HepG2 (cell line): ENCODE measurements around the gene CYP4F22. TPM values are rescaled to one million over a fixed set of nuclear protein-coding genes. Genes with fewer than 3 reads are reported as not detected.

Experiments used
- ATAC-seq: fragments of 200-7000 bp; cut with Tn5 transposase; 3 replicates; pipeline ENCODE4 v1.9.1; 2020; ENCODE audit warnings: mild to moderate bottlenecking, moderate library complexity
- BruUV-seq: library from RNA; stranded (reverse); fragments of 400-500 nt; replicated peaks from 2 replicates; lab custom pipeline; 2021; lab: Mats Ljungman, UMichigan
- CTCF ChIA-PET: fragments of 300-600 bp; formaldehyde crosslinking; extraction: SDS; loops from one replicate; lab custom pipeline; 2021; ENCODE audit warnings: low total read pairs, inconsistent platforms, low intra/inter-chr PET ratio; lab: Yijun Ruan, JAX
- POLR2A ChIA-PET: fragments of 350-600 bp; sonication (Branson Sonifier 250); formaldehyde crosslinking; loops from one replicate; lab custom pipeline; 2020; ENCODE audit warnings: antibody characterized with exemption, inconsistent platforms; lab: Yijun Ruan, JAX
- DNase-seq: peaks from one replicate; pipeline ENCODE4 v3.0.0-alpha.2; 2015; ENCODE audit warnings: low spot score
- FAIRE-seq: peaks from 3 replicates; lab custom pipeline; 2011; peaks lifted over from hg19 to GRCh38; lab: Jason Lieb, UNC
- H2AFZ ChIP-seq: one replicate; pipeline ENCODE4 v1.6.1; 2011; ENCODE audit warnings: low read length, inconsistent platforms
- H3K27ac ChIP-seq: fragments of 300-600 bp; 3 replicates; pipeline ENCODE4 v1.8.0; 2011; ENCODE audit warnings: mixed run types, mild to moderate bottlenecking, mixed read lengths, low read length, inconsistent platforms; ENCODE audit not compliant: insufficient read depth; ENCODE audit errors: extremely low read length
- H3K27me3 ChIP-seq, 2 experiments: fragments of 200-600 bp in 1 of 2; 2 replicates in 1 of 2; 3 replicates in 1 of 2; pipeline versions ENCODE4 v1.6.0 to v1.8.0; 2011; ENCODE audit warnings: low read length in 2 of 2, mild to moderate bottlenecking in 2 of 2, moderate library complexity in 2 of 2, inconsistent platforms in 1 of 2; ENCODE audit not compliant: insufficient read depth in 2 of 2, control insufficient read depth in 1 of 2
- H3K36me3 ChIP-seq, 2 experiments: fragments of 200-600 bp in 1 of 2; replicated peaks in 1 of 2; 2 replicates in 1 of 2; 3 replicates in 1 of 2; pipeline versions ENCODE4 v1.5.1 to v1.8.0; 2011; ENCODE audit warnings: low read length in 2 of 2, inconsistent platforms in 1 of 2; ENCODE audit not compliant: insufficient read depth in 2 of 2, control insufficient read depth in 1 of 2
- H3K4me1 ChIP-seq: 2 replicates; pipeline ENCODE4 v1.5.1; 2012; ENCODE audit warnings: low read length, inconsistent platforms; ENCODE audit not compliant: insufficient read depth
- H3K4me2 ChIP-seq: 2 replicates; pipeline ENCODE4 v1.6.0; 2011; ENCODE audit warnings: low read depth, low read length, inconsistent platforms
- H3K4me3 ChIP-seq, 3 experiments: fragments of 200-600 bp in 1 of 3; sonication (generic), shearing (Covaris generic) in 1 of 3; replicated peaks in 1 of 3; 2 replicates each; pipeline ENCODE4 v1.5.1; 2011 to 2016; ENCODE audit warnings: low read length in 3 of 3, inconsistent platforms in 2 of 3, low read depth in 2 of 3, mild to moderate bottlenecking in 2 of 3, control low read depth in 1 of 3, mixed read lengths in 1 of 3; ENCODE audit not compliant: insufficient read depth in 1 of 3
- H3K79me2 ChIP-seq: one replicate; pipeline ENCODE4 v1.6.1; 2011; ENCODE audit warnings: low read length, inconsistent platforms; ENCODE audit not compliant: insufficient read depth
- H3K9ac ChIP-seq: 2 replicates; pipeline ENCODE4 v1.6.0; 2011; ENCODE audit warnings: mild to moderate bottlenecking, low read depth, low read length, inconsistent platforms; ENCODE audit not compliant: insufficient read depth
- H3K9me3 ChIP-seq: 2 replicates; pipeline ENCODE4 v1.5.1; 2012; ENCODE audit warnings: mild to moderate bottlenecking, low read length
- H4K20me1 ChIP-seq: 2 replicates; pipeline ENCODE4 v1.6.0; 2011; ENCODE audit warnings: inconsistent platforms, mild to moderate bottlenecking, low read length, moderate library complexity; ENCODE audit not compliant: insufficient read depth
- EED ChIP-seq: sonication (generic); formaldehyde crosslinking; IDR thresholded peaks from 2 replicates; pipeline ENCODE4 v1.5.0; 2020; ENCODE audit warnings: mild to moderate bottlenecking, missing genetic modification reagents
- MAFF ChIP-seq: IDR thresholded peaks from 2 replicates; pipeline ENCODE4 v1.6.1; 2011; ENCODE audit warnings: low read depth, low read length, improper control_type of control experiment
- MAFK ChIP-seq, 2 experiments: IDR thresholded peaks in 1 of 2; conservative IDR thresholded peaks in 1 of 2; 2 replicates each; pipeline ENCODE4 v1.6.1; 2011; ENCODE audit warnings: improper control_type of control experiment in 2 of 2, low read length in 2 of 2
- MLX ChIP-seq: IDR thresholded peaks from 2 replicates; pipeline ENCODE4 v1.6.1; 2016
- NFIB ChIP-seq: sonication (generic); formaldehyde crosslinking; IDR thresholded peaks from 2 replicates; pipeline ENCODE4 v1.9.0; 2021; ENCODE audit warnings: missing genetic modification reagents, mild to moderate bottlenecking, borderline replicate concordance
- SP4 ChIP-seq: sonication (generic); formaldehyde crosslinking; IDR thresholded peaks from 2 replicates; pipeline ENCODE4 v1.8.1; 2023; ENCODE audit warnings: mild to moderate bottlenecking, missing genetic modification reagents
- ZBTB4 ChIP-seq: sonication (generic); formaldehyde crosslinking; IDR thresholded peaks from 2 replicates; pipeline ENCODE4 v1.4.0; 2020; ENCODE audit warnings: missing genetic modification reagents, mild to moderate bottlenecking, borderline replicate concordance
- ZNF263 ChIP-seq: sonication (generic); formaldehyde crosslinking; IDR thresholded peaks from 2 replicates; pipeline ENCODE4 v1.4.0; 2020; ENCODE audit warnings: missing genetic modification reagents
- ZNF414 ChIP-seq: sonication (generic); formaldehyde crosslinking; IDR thresholded peaks from 2 replicates; pipeline ENCODE4 v1.5.0; 2020; ENCODE audit warnings: missing genetic modification reagents
- WGBS: methylation state at CpG from one replicate; pipeline ENCODE4 v1.1.6; 2017; ENCODE audit warnings: low lambda C conversion rate; 5-methylcytosine and 5-hydroxymethylcytosine counted together
- in situ Hi-C: cut with HindIII; loops from 2 replicates; pipeline ENCODE4 v1.10.0; 2017; ENCODE audit warnings: low pct_unique_long_range_greater_than_20kb; ENCODE audit not compliant: extremely low pct_ligation_motif_present
- intact Hi-C: fragments of 100-400 bp; cut with micrococcal nuclease; formaldehyde crosslinking; loops from one replicate; pipeline ENCODE4 v1.10.0; 2022; ENCODE audit not compliant: unreplicated experiment
- polyA plus RNA-seq, 8 experiments: library from polyadenylated mRNA; depleted of rRNA in 3 of 8; stranded (reverse) in 7 of 8; unstranded in 1 of 8; fragments of >200 nt; fragmentation: Illumina TruSeq in 4 of 8; extraction: Trizol in 4 of 8; gene quantifications; 2 replicates each; pipeline versions ENCODE4 v1.2.1 to v1.2.3, GENCODE V29; 2011 to 2016; ENCODE audit warnings: low read depth in 4 of 8, missing spikeins in 1 of 8, mixed read lengths in 1 of 8; ENCODE audit not compliant: insufficient read depth in 1 of 8
- total RNA-seq, 5 experiments: library from RNA; depleted of rRNA; stranded (reverse); fragments of >200 nt; fragmentation: Illumina TruSeq; extraction: Trizol; gene quantifications; 2 replicates each; pipeline ENCODE4 v1.2.3, GENCODE V29; 2016; ENCODE audit warnings: low read depth in 1 of 5

The CYP4F22 gene
- total and polyA plus RNA-seq, 2 of the 13 experiments (the other 11 are each of a cell fraction or from before 2014, with no cell fraction given) = 0.05 TPM; not detected in 1

DNA sequence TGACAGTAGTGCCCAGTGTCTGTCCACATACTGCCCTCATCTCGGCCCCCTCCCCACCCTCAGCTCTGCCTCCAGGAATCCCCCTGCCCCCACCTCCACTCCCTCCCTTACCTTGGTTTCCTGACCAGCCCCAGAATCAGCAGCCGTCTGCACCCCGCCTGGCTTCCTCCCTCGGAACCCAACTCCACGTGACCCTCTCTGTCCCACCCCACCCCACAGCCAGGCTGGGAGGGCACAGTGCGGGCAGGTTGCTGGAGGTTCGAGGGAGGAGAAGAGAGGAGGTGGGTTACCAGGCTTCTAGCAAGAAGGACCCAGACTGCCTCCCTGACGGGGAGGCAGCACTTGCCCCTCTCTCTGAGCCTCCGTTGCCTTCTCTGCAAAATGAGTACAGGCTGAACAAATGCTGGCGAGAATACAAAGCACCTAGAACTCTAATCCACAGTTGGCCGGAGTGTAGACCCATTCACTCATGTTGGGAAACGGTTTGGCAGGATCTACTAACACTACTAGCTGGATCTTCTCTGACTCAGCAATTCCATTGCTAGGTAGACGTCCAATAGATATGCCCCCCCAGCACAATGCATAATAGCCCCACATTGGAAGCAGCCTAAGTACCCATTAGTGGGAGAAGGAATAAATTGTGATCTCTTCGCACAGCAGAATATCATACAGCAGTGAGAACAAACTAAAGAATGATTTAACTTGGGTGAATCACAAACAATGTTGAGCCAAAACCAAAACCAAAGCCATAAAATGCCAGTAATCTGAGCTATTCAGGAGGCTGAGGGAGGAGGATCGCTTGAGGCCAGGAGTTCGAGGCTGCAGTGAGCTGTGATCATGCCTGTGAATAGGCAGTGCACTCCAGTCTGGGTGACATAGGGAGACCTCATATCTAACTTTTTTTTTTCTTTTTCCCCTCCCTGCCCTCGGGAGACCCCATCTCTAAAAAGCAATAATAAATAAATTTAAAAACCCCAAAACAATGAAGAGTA lies 43.6 kb upstream of the CYP4F22 start, which contains the start of gene RASAL3:
Gene RASAL3 (minus strand): TSS at position 151 of the 992 bp plus-strand sequence. CDS start 186 bp downstream, outside the sequence.
- H2AFZ ChIP-seq = no peak within 1 kb of the TSS
- no peak for TF ChIP-seq MLX (CRISPR knock-in tag)
- TF ChIP-seq MAFK (conservative IDR thresholded peaks at IDR 0.05 in 1 of 2, IDR thresholded peaks at IDR 0.05 in 1 of 2; ENCODE audit: low read length in 2 of 2) = peak; percentile 23 to 62; a peak in 2 of 4 replicates
- TF ChIP-seq ZNF263 = no peak
- TF ChIP-seq SP4 = no peak
- TF ChIP-seq ZBTB4 (CRISPR knock-in tag) = no peak
- TF ChIP-seq ZNF414 (CRISPR knock-in tag) = no peak
- TF ChIP-seq NFIB (CRISPR knock-in tag) = no peak
- no peak for TF ChIP-seq EED (CRISPR knock-in tag)
- TF ChIP-seq MAFF = 0 out of 2 replicates have a peak, but pooled peaks have one; percentile 15
- peaks cover 33% of the 10 kb centered on the region for H3K4me1 ChIP-seq
- H3K4me2 ChIP-seq = no peak within 1 kb of the TSS
- ATAC-seq = no peak
- in situ Hi-C loops (no loop called here), intact Hi-C loops (no loop called here)
- H3K9ac ChIP-seq = no peak within 1 kb of the TSS
- H3K9me3 ChIP-seq = no peaks in the 10 kb centered on the region
- no peaks in the 10 kb centered on the region for H4K20me1 ChIP-seq
- H3K79me2 ChIP-seq = no peaks in the 10 kb centered on the region
- no peaks in the 10 kb centered on the region; a peak in 1 of 5 replicates for H3K27me3 ChIP-seq
- no peak within 1 kb of the TSS for H3K27ac ChIP-seq
- DNase-seq = no peak
- no TSS peak for BruUV-seq
- no peaks in the 10 kb centered on the region for H3K36me3 ChIP-seq
- no peak within 1 kb of the TSS for H3K4me3 ChIP-seq
- POLR2A ChIA-PET = interaction anchor here (0.5 to 0.6 kb wide), 2 partner anchors 8 to 104 kb away, joined by 3 read pairs; no protein-coding TSS in a partner anchor
- 45% methylated on average over 13 of the region's 17 CpGs for WGBS
- no peak for FAIRE-seq
- CTCF ChIA-PET = no interaction called here
